Upper lobe of left lung (tissue), 6 donors: ENCODE measurements around the gene GNAO1. TPM values are rescaled to one million over a fixed set of nuclear protein-coding genes. Genes with fewer than 3 reads are reported as not detected.

ENCODE experiments used
- ATAC-seq, 2 donors: fragments of 200-7000 bp; cut with Tn5 transposase; one replicate each; pipeline ENCODE4 v1.9.1; 2022; ENCODE audit warnings: mild to moderate bottlenecking in 2 of 2, moderate library complexity in 2 of 2; ENCODE audit not compliant: low FRiP score in 2 of 2
- DNase-seq, 2 donors: peaks; one replicate each; pipeline ENCODE4 v3.0.0-alpha.2; 2019 to 2020
- H3K27ac ChIP-seq, 4 donors: fragments of 200-600 bp; sonication (generic); one replicate each; pipeline ENCODE4 v1.5.1; 2016 to 2019
- H3K27me3 ChIP-seq, 4 donors: fragments of 200-600 bp; sonication (generic); one replicate each; pipeline ENCODE4 v1.5.1; 2017 to 2019
- H3K36me3 ChIP-seq, 4 donors: fragments of 200-600 bp; sonication (generic); one replicate each; pipeline ENCODE4 v1.5.1; 2016 to 2019
- H3K4me1 ChIP-seq, 4 donors: fragments of 200-600 bp; sonication (generic); one replicate each; pipeline ENCODE4 v1.5.1; 2018 to 2019
- H3K4me3 ChIP-seq, 4 donors: fragments of 200-600 bp; sonication (generic); one replicate each; pipeline ENCODE4 v1.5.1; 2017 to 2019; ENCODE audit warnings: mild to moderate bottlenecking in 2 of 4, moderate library complexity in 1 of 4
- H3K9me3 ChIP-seq, 4 donors: fragments of 200-600 bp; sonication (generic); one replicate each; pipeline ENCODE4 v1.5.1; 2018 to 2019
- EP300 ChIP-seq, 4 donors: sonication (generic); formaldehyde crosslinking; IDR thresholded peaks; one replicate each; pipeline ENCODE4 v1.5.1; 2017; ENCODE audit warnings: antibody characterized with exemption in 4 of 4, control low read depth in 2 of 4
- POLR2A ChIP-seq, 4 donors: fragments of 450-650 bp; IDR thresholded peaks; one replicate each; pipeline ENCODE4 v1.5.1; 2016 to 2017; ENCODE audit warnings: antibody characterized with exemption in 4 of 4, mild to moderate bottlenecking in 2 of 4
- POLR2AphosphoS5 ChIP-seq, 2 donors: sonication (generic); formaldehyde crosslinking; IDR thresholded peaks; one replicate each; pipeline ENCODE4 v1.5.1; 2017; ENCODE audit warnings: antibody characterized with exemption in 2 of 2
- WGBS, 2 donors: methylation state at CpG; one replicate each; pipeline ENCODE4 v1.1.5; 2017 to 2018; 5-methylcytosine and 5-hydroxymethylcytosine counted together
- total RNA-seq, 6 donors: library from RNA; depleted of rRNA in 4 of 6; stranded (reverse); fragments of >200 nt in 4 of 6; gene quantifications; one replicate each; pipeline versions ENCODE4 v1.1.0 to v1.2.1, GENCODE V29; 2016 to 2021
- TF ChIP-seq, protein P1 (sequence below), 6 experiments: fragments of 450-650 bp in 4 of 6; fragments of 200-600 bp in 2 of 6; sonication (generic) in 2 of 6; IDR thresholded peaks; one replicate each; pipeline ENCODE4 v1.5.1; 2016 to 2019; ENCODE audit warnings: antibody characterized with exemption in 6 of 6
- donor health status: DM: no; HTN: no; CAD: no; lungs with moderate emphysema.
- donor health status: DM: no; HTN: yes; CAD: no; lungs with severe emphysema.

GNAO1 gene
- total RNA-seq, 6 donors from 2014 or later: 0.46 to 2.7 (median 0.79) TPM; not detected in 1

DNA sequence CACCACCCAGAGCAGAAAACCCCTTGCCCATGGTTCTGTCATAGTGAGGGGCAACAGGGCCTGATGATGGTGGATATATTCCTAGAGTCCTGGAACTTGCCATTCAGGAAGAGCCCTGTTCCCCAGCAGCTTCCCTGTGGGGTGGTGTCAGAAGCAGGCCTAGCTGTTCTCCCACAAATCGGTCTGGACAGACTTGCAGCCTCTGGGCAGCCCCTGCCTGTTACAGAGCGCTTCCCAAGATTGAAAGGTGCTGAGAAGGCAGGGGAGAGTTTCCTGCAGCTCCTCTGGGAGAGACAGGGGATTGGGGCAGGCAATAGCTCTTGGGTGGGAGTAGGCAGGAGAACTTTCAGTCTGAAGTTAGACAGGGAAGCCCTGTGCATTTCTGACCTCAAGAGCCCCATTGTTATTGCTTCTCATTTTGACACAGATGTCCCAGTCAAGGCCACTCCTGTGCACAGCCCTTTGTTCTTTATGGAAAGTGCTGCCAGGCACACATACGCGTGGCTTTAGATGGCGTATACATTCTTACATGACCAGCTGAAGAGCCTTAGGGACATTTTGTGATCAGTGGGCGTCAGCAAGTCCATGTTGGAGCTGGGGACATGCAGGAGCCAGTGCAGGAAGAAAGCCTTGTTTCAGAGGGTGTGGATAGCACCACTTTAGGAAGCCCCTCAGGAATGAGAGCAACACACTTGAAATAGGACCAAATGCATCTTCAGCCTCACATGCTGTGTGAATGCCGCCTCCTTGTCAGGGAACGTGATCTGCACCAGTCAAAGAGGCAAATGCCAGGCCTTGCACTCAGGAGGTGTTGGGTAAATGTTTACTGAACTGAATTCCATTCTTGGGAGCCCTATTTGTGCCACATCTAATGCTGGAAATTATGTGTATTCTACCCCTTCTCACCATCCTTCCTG, 67.5 kb downstream of the GNAO1 start:
- 78 to 82% methylated on average over 8 of the region's 8 CpGs for WGBS, 2 donors
- H3K36me3 ChIP-seq: no peaks in the 10 kb centered on the region
- DNase-seq: no peak
- no peak for ATAC-seq
- no peaks in the 10 kb centered on the region for H3K9me3 ChIP-seq
- H3K27ac ChIP-seq: no peak overlapping the region
- TF ChIP-seq POLR2AphosphoS5 (IDR thresholded peaks at IDR 0.05): no peak
- no peak for TF ChIP-seq POLR2A (IDR thresholded peaks at IDR 0.05)
- TF ChIP-seq, protein P1, sequence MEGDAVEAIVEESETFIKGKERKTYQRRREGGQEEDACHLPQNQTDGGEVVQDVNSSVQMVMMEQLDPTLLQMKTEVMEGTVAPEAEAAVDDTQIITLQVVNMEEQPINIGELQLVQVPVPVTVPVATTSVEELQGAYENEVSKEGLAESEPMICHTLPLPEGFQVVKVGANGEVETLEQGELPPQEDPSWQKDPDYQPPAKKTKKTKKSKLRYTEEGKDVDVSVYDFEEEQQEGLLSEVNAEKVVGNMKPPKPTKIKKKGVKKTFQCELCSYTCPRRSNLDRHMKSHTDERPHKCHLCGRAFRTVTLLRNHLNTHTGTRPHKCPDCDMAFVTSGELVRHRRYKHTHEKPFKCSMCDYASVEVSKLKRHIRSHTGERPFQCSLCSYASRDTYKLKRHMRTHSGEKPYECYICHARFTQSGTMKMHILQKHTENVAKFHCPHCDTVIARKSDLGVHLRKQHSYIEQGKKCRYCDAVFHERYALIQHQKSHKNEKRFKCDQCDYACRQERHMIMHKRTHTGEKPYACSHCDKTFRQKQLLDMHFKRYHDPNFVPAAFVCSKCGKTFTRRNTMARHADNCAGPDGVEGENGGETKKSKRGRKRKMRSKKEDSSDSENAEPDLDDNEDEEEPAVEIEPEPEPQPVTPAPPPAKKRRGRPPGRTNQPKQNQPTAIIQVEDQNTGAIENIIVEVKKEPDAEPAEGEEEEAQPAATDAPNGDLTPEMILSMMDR (IDR thresholded peaks at IDR 0.05): no peak
- no peak for TF ChIP-seq EP300 (IDR thresholded peaks at IDR 0.05)
- H3K27me3 ChIP-seq: no peaks in the 10 kb centered on the region
- peaks cover 0 to 5% (median 0%) of the 10 kb centered on the region in 4 donors for H3K4me1 ChIP-seq
- H3K4me3 ChIP-seq: no peak overlapping the region

DNA sequence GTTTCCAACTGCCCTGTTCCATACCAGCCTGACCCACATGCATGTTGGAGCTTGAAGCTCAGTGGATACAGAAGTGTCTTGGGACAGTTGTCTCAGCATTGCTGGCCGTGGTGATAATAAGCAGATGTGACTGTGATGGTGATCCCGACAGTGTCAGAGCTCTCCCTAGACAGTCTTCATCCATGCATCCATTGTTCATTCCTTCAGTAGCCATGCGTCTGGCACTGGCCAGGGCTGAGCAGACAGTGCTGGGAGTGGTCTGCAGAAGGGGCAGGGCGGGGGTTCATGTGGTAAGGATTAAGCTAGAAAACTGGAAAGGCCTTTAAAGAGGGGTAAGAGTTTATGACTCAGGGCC, 68.1 kb downstream of the GNAO1 start:
- Histone ChIP-seq H3K4me1 (peaks cover 0 to 5% (median 0%) of the 10 kb centered on the region in 4 donors), H3K36me3 (no peaks in the 10 kb centered on the region), H3K4me3 (no peak overlapping the region), H3K27me3 (no peaks in the 10 kb centered on the region), H3K9me3 (no peaks in the 10 kb centered on the region), H3K27ac (no peak overlapping the region)
- DNase-seq (no peak), ATAC-seq (no peak)
- TF ChIP-seq POLR2A (IDR thresholded peaks at IDR 0.05) (no peak), POLR2AphosphoS5 (IDR thresholded peaks at IDR 0.05) (no peak), EP300 (IDR thresholded peaks at IDR 0.05) (no peak)
- TF ChIP-seq, protein P1 (IDR thresholded peaks at IDR 0.05): no peak
- WGBS, 2 donors: 82 to 85% methylated on average over 4 of the region's 4 CpGs

DNA sequence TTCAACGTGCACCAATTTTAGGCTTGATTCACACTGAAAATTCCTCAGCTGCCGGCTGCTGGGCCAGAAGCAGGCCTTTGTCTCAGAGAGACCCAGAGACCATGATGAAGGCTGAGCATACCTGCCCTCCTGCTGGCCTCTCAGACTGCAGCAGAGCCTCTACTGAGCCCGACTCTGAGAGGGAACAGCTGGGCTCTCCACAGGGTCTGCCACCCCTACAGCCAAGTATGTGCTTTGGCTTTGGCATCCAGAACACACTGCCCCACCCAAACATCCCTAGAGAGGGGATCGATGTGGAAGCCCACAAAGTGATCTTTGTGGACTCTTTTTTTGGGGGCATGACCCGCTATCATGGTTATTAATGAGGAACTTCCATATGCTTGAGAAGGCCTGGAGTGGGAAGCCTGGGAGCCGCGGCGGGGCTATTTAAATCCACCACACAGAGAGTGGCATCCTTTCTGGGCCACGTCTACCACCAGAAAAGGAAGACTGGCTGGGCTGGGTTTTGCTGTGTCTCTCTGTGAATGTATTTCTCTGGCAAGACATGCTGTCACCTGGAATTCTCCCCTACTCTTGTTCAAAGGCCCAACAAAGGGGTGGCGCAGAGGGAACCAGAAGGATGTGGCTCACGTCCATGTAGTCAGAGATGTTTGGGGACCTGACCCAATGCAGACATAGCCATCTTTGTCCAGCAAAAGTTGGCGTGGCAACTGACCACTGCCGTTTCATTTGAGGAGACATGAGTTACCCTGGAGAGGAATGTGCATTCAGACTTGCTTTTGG, 69.3 kb downstream of the GNAO1 start:
- H3K27ac ChIP-seq: no peak overlapping the region
- 87 to 93% methylated on average over 10 to 13 of the region's 13 CpGs for WGBS, 2 donors

DNA sequence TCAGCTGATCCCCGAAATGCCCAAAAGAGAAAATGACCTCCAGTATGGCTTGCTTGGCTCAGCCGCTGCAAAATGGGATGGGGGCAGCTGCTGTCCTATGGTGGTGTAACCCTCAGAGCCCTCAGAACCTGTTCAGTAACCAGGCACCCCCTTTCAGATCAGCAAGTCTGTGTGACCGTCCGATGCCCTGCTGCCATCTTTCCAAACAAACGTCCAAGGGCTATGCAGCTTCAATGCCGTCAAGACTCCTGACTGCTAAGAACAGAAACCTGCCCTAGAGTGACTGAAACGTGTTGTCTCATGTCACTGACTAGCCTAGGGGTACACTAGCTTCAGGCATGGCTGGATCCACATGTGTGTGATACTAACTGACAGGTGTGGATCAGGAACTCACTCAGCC, 70.4 kb downstream of the GNAO1 start:
- Histone ChIP-seq H3K4me1 (peaks cover 0 to 5% (median 0%) of the 10 kb centered on the region in 4 donors), H3K4me3 (no peak overlapping the region), H3K27ac (peak overlapping the region in 2 of 4 donors; percentile 45 to 65), H3K9me3 (no peaks in the 10 kb centered on the region), H3K27me3 (no peaks in the 10 kb centered on the region), H3K36me3 (no peaks in the 10 kb centered on the region)
- 85% methylated on average over 7 of the region's 7 CpGs for WGBS, 2 donors
- TF ChIP-seq POLR2A (IDR thresholded peaks at IDR 0.05): no peak
- no peak for TF ChIP-seq POLR2AphosphoS5 (IDR thresholded peaks at IDR 0.05)
- TF ChIP-seq EP300 (IDR thresholded peaks at IDR 0.05): no peak
- TF ChIP-seq, protein P1 (IDR thresholded peaks at IDR 0.05): no peak
- ATAC-seq: no peak
- no peak for DNase-seq

More for the DNA sequence above, 69.3 kb downstream of the GNAO1 start:
- TF ChIP-seq, protein P1 (IDR thresholded peaks at IDR 0.05): no peak
- TF ChIP-seq EP300 (IDR thresholded peaks at IDR 0.05): no peak
- no peak for TF ChIP-seq POLR2AphosphoS5 (IDR thresholded peaks at IDR 0.05)
- no peak for TF ChIP-seq POLR2A (IDR thresholded peaks at IDR 0.05)
- no peak for DNase-seq
- H3K27me3 ChIP-seq: no peaks in the 10 kb centered on the region
- no peak for ATAC-seq
- H3K4me1 ChIP-seq: peaks cover 0 to 5% (median 0%) of the 10 kb centered on the region in 4 donors
- H3K9me3 ChIP-seq: no peaks in the 10 kb centered on the region
- no peak overlapping the region for H3K4me3 ChIP-seq
- no peaks in the 10 kb centered on the region for H3K36me3 ChIP-seq
